Measurements from ENCODE around the gene SLC6A3.
"Not testable (repeated sequence)": the region's sequence is repeated elsewhere in the genome, so short reads cannot be mapped to it uniquely, and the experiment has no call there.

The SLC6A3 gene

DNA sequence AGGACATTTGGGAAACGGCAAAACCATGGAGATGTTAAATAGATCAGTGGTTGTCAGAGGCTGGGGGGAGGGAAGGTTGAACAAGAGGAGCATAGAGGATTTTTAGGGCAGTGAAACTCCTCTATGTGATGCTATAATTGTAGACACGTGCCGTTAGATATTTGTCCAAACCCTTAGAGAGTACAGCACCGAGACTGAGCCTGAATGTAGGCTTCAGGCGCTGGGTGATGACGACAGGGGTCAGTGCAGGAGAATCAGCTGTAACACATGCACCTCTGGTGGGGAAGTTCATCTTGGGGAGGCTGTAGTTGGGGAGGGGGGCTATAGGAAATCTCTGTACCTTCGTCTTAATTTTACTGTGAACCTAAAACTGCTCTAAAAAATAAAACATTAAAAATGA is 78.1 kb downstream of the SLC6A3 start:
- no peak for DNase-seq (ENCODE audit: low read depth)

DNA sequence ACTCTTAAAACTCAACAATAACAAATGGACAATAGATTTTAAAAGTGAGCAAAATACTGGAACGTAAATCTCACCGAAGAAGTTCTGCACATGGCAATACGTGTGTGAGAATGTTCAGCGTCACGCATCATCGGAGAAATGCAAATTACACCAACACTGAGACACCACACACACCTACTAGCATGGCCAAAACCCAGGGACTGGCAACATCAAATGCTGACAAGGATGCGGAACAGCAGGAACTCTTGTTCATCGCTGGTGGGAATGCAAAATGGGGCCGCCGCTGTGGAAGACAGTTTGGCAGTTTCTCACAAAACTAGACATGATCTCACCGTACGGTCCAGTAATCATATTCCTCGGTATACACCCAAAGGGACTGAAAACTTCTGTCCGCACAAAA is 78.7 kb downstream of the SLC6A3 start:
- no peak for DNase-seq (ENCODE audit: low read depth)

DNA sequence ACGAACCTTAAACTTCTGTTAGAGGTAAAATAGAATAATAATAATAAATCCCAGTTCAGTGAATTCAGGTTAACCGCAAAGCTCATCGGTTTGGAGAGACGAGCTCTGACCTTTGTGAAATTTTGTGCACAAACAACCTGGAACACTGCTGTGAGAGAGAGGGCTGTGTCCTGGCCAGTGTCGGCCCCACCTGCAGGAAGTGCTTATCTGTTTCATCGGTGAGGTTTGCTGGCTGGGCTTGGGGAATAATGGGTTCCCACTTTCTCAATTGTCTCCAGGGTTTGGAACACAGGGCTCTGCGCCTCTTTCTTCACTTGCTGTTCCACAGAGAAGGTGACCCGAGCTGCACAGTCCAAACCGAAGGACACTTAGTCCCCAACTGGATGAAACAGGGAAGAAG is 81.0 kb downstream of the SLC6A3 start:
- DNase-seq (ENCODE audit: low read depth) = no peak

DNA sequence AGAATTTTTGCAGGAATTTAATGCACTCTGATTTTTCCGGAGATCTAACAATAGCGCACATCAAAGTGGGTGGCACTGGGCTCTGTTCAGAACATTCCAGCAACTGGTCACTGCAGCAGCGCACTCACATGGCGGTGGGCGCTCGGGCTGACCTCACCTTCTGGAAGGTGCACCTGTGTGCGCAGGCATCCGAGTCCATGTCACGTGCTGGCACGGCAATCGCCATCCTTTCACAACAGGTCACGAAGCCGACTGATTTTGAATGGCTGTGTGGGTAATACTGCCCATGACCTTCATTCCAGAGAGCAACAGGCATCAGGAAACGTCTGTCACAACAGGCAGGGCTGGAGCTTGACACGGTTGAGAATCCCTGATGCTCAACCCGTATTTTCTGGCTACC is 81.7 kb downstream of the SLC6A3 start:
- no peak for DNase-seq (ENCODE audit: low read depth)

DNA sequence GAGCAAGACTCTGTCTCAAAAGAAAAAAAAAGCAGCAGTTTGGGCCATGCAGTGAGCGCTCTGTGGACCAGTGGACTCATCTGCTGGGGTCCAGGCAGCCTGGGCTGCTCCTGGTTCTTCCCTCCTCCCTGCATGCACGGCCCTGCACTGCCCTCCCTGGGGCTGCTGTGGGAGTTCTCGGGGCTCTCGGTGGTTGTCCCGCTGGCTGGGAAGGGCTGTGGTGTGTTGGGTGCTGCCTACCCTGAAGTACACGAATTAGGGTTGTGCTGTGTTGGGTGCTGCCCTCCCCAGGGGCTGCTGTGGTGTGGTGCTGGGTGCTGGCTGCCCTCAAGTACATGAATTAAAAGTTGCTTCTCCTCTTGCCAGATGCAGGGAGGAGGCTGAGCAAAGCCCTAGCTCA is 82.1 kb downstream of the SLC6A3 start:
- DNase-seq (ENCODE audit: low read depth) = no peak

DNA sequence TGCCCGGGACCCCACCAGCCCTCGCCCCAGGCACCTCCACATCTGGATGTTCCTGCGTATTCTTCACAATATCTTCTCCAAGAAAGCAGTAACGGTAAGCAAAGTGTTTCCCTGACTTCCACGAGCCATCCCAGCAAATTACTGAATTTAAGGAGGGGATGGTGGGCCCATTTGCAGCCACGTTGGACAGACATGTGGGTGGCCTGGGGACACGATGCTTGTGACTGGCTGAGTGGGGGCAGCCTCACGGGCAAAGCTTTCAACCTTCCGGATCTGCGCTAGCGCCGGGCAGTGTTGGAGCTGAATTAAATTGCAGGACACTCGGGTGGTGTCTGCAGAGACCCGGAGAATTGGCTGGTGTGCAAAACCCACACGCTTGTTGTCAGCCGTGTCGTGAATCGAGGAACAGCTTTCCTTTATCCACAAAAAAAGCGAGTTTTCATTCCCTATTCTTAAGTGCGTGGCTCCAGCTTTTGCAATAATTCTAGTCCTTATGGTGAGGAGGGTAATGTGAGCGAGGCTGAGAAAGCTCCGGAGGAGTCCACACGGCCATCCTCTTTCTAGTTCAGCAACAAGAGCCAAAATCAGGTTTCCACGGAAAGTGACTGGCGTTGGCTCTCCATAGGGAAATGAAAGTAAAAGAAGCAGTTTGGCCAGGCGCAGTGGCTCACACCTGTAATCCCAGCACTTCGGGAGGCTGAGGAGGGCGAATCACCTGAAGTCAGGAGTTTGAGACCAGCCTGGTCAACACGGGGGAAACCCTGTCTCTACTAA is 82.8 kb downstream of the SLC6A3 start:
- no peak for DNase-seq (ENCODE audit: low read depth)

DNA sequence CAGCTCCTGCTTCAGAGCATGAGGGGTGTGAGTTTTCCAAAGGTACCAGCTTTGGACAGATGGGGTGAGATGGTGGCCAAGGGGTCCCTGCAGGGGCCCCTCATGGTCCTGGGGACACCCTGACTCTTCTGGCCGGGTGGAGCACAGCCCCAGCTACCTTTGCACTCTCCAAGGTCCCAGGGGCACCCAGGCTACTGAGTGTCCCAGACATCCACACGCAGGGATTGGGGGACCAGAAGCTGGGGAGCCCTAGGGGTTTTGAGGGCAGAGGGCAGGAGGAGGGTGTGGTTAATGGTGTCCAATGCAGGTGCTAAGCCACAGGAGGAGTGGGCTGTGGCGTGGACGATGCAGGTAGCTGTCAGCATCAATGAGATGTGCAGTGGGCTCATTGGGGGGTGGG is 84.4 kb downstream of the SLC6A3 start:
- no peak for DNase-seq (ENCODE audit: low read depth)

DNA sequence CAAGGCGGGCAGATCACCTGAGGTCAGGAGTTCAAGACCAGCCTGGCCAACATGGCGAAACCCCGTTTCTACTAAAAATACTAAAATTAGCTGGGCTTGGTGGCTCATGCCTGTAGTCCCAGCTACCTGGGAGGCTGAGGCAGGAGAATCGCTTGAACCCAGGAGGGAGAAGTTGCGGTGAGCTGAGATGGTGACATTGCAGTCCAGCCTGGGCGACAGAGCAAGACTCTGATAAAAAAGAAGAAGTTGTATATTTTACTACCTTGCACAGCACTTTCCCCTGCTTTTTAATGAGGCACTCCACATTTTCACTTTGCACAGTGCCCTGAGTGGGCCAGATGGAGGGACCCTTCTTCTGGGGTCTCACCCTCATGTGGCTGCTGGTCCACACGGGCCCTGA is 84.9 kb downstream of the SLC6A3 start:
- not testable (repeated sequence) for DNase-seq (ENCODE audit: low read depth)

DNA sequence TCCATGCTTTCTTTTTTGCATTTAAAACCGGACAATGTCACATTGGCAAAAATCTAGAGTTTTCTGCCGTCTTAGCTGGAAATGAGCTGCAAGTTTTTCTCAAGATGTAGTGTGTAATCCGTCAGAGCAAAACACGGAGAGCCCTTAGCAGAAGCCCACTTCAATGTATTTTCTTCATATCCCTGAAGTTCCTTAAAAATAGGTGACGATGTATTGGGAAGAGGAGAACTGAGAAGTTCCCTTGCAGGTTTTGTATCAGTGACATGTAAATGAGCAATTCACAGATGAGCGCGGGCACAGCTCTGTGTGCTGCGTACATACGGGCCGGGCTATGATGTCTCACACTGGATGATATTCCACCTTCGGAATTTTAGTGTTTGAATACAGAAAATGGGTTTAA is 85.5 kb downstream of the SLC6A3 start:
- DNase-seq (ENCODE audit: low read depth) = no peak

DNA sequence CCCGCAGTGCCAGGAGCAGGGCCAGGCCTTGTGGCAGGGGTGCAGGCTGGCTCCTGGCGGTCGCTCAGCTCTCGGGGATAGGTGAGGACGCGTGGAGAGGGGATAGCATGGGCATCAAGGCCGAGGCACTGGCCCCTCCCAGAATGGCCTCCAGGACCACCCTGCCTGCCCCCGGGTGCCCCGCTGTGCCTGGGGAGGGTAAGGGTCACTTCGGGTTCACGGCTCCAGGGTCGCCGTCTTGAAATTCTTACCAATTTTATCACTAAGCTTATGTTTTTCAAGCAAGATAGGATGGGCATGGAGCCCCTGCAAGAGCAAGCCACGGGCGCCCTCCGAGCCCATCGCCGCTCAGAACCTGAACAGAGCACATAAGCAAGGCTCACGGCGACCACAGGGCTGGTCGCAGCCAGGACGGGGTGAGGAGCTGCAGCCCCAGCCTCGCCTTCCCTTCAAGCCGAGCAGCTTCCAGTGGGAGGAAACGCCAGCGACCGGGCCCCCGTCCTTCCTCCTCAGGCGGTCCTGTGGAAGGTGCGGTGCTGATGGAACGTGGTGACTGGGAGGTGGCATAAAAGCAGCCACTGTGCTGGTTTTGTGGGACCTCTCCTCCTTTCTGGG is 86.1 kb downstream of the SLC6A3 start:
- no peak for DNase-seq (ENCODE audit: low read depth)

DNA sequence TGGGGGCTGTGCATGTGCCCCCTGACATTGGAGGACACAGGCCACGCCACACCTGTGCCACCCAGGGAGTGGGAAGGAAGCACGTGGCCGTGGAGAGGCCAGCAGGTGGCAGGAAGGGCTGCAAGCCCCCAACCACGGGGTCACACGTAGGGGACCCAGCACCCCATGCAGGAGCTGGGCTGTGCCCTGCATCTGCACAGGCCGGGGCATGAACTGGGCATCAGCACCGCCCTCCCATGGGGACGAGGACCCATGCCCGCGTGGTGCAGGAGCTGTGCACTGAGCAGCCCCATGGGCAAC is 86.6 kb downstream of the SLC6A3 start:
- no peak for DNase-seq (ENCODE audit: low read depth)

DNA sequence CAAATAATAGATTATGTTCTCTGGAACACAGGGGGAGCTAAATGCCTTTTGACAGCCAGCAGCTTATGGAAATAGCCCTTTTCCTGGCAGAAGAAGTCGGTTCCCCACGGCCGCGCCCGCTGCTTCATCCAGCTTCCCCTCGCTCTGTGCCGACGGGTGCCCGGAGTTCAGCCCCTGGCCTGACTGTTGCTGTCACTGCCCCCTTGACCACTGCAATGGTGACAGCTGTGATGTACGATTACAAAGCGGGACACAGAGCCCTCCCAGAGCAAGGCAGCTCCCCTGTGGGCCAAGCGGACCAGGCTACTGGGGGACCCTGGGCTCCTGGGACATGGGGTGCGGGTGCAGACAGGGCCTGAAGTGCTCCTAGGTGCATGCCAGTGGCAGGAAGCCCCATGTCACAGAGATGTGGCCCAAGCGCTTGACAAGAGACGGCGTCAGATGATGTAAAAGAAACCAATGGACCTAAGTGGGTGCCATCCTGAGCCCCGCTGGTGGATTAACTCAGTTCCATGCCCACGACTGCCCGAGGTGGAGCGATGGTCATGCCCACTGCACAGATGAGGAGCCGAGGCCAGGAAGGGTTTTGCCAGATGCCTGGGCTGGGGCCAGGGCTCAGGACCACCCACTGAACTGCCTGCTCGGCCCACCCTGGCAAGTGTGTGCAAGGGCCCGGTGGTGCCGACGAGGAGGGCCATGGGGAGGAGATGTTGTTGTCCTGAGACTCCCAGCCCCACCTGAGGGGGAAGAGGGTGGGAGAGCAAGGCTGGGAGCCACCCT is 87.1 kb downstream of the SLC6A3 start:
- no peak for DNase-seq (ENCODE audit: low read depth)

DNA sequence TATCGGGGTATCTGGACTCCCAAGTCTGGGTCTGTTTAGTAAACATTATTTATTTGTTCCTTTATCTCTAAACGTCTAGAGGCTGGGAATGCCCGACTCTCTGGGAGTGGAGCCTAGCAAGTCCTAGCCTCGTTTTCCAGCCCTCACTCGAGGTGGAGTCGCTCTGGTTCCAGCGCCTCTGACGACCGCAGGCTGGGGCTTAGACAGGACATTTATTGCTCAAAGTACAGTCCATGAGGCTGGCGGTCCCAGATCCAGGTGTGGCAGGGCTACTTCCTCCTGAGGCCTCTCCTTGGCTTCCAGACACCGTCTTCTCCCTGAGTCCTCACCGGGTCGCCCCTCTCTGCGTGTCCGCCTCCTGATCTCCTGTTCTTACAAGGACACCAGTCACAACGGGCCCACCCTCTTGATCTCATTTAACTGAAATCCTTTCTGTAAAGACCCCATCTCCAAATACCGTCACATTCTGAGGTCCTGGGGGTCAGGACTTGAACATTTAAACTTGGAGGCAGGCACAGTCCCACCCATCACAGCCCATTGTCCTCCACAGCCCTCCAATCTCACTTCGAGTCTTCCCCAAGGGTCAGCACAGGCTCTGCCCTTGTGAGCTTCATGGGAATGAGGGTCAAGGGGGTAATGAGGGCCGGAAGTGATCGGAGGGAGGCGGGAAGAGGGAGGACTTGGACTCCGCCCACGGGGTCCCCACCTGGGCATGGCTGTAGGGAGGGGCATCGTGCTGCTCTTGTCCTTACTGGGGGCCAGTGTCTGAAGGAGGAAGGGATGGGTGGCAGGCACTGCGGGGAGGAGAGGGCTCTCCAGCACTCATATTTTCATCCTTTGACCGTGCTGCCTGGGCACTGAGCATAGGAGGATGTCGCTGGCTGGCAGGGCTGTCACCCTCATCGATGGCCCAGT is 88.1 kb downstream of the SLC6A3 start:
- DNase-seq (ENCODE audit: low read depth) = no peak

DNA sequence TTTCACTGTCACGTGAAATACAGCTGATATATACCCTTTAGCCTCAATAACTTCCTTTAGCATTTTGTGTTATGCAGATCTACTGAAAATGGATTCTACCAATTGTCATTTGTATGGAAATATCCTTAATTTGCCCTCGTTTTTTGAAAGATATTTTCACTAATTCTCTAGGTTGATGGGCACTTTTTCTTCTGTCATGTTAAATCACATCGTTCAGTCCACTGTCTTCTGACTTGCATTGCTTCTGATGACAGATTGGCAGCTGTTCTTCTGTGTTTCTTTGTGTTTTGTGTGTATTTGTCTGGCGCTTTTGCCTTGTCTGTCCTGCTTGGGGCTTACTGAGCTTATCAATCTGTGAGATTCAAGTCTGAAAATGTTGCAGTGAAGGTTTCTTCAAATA is 90.7 kb downstream of the SLC6A3 start:
- DNase-seq (ENCODE audit: low read depth) = no peak

DNA sequence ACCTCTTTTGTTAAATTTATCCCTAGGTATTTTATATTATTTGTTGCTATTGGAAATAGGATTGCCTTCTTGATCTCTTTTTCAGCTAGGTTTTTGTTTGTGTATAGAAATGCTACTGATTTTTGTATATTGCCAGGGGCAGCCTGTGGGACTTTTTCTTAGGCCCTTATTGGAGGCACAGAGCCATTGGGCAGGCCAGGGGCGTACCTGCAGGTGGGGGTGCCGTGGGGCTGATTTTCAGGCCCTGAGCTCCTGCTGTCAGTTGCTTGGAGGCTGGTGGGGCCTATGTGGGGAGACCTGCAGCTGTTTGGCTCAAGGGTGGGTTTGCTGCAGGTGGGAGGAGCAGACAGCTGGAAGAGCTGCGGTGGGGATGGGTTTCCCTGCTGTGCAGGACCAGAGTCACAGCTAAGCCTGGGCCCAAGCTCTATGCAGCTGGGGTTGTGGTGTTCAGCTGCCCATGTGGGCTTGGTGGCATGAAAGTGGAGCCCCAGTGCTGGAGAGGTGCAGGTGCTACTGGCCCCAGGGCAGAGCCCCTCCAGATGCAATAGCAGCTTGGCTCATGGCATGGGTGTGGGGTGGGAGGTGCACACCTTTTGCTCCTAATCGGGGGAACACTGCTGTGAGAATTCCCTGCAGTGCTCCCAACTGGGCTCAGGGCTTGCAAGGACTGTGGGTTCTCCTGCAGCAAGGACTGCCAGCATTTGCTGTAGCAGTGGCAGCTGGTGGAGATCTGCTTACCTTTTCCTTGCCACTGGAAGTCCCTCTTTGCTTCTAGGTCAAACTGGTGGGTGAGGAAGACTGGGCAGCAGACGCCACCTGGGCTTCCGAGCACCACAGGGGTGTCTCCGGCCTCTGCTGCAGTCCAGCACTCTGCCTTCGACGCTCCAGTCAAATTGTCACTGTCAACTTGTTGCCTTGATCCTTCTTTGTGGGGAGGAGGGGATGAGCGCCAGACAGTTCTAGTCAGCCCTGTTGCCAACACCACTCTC is 92.7 kb downstream of the SLC6A3 start:
- DNase-seq (ENCODE audit: low read depth) = no peak

DNA sequence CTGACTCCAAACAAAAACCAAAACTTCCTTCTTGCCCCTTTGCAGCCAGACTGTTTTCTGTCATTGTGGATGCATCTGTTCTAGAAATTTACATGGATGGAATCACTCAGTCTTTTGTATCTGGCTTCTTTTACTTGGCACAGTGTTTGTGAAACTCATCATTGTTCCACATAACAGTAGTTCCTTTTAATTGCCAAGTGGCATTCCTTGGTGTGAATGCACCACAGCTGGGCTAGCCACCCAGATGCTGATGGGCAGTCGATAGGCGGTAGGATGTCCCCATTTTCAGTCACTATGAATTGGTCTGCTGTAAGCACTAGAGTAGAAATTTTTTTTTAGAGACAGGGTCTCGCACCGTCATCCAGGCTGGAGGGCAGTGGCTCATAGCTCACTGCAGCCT is 94.1 kb downstream of the SLC6A3 start:
- no peak for DNase-seq (ENCODE audit: low read depth)

DNA sequence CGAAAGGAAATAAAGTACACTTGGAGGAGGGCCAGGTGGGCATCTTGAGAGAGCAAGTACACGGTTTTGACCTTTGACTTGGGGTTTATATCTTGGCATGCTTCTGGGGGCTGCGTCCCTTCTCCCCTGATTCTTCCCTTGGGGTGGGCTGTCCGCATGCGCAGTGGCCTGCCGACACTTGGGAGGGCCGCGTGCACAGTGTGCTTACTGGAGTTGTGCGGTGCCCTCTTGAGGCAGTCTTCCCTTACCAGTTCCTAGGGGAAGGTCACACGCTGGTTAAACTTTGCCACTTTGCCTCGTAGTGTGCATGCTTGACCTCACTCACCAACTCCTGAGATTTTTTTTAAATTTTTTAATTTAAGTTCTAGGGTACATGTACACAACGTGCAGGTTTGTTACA is 96.0 kb downstream of the SLC6A3 start:
- DNase-seq (ENCODE audit: low read depth) = no peak

DNA sequence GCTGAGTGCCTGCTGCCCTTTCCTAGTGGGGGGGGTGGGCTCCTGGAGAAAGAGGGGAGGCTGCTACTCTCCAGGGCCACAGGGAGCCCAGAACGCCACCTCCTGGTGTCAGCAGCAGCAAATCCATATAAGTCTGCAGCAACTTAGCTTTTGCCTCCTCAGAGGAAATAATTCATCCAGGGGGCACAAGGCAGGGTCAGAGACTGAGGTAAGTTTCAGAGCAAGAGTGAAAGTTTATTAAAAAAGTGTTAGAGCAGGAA is 96.3 kb downstream of the SLC6A3 start:
- DNase-seq (ENCODE audit: low read depth) = no peak

DNA sequence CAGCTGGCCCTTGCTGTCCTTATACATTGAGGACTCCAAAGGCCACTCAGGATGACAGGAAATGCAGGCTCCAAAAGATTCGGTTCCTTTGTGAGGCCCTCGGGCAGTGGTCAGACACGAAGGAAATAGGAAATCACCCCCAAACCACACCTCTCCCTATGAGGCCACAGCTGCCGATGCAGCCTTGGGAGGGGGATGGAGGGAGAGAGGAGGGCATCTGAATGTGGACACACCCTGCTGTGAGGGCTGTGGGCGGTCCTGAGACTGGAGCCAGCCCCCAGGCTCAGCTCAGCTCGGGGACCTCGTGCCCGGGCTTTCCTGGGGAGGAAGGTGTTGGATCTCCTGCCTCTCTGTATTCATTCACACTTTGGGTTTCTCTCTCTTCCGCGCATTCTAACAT is 97.7 kb downstream of the SLC6A3 start:
- DNase-seq (ENCODE audit: low read depth) = no peak

DNA sequence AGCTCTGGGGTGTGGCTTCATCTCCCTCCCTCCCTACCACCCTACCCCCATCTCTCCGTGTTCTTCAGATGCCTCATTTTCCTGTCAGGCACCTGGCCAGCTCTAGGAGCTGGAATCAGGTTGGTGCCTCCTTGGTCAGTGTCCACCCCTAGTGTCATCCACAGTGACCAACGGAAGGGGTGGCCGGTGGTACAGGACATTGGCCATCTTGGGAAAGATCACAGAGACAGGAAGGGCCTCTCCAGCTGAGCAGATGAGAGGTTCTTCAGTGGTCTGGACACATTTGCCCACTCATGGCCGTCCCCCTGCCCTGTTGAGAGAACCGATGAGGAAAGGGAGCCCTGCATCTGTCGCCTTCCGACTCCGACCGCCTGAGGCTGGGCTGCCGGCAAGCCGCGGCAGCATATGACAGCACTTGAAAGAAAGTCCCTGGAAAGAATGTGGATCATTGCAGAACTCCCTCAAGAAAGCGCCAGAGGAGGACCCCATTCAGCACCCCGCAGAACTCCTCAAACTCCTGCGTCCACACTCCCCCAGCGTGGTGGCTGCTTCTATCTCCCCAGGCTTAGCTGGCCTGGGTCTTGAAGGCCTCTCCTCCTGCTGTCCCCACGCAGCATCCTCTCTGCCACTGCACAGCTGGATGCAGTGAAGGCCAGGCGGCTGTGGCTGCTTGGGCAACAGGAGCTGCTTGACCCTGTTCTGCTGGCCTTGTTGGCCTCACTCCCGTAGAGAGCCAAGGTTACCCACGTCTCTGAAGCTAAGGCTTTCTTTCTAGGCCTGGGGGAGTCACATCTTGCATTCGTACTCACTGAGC is 98.4 kb downstream of the SLC6A3 start:
- no peak for DNase-seq (ENCODE audit: low read depth)

Data from GM04503 (cell line).